Adrenal gland (tissue), 5 donors: ENCODE results near the gene EIF4G3.

ENCODE experiments used
- POLR2A ChIP-seq, 2 donors: fragments of 450-650 bp; IDR thresholded peaks; one replicate each; pipeline ENCODE4 v1.6.1; 2017; ENCODE audit warnings: antibody characterized with exemption in 2 of 2, mild to moderate bottlenecking in 2 of 2, moderate library complexity in 1 of 2
- TF ChIP-seq, protein P1 (sequence below), 6 experiments: fragments of 450-650 bp in 4 of 6; fragments of 200-600 bp in 2 of 6; sonication (generic) in 1 of 6; IDR thresholded peaks; 1 replicate in 5 of 6; 2 replicates in 1 of 6; pipeline versions ENCODE4 v1.5.1 to v1.8.0; 2016 to 2021; ENCODE audit warnings: antibody characterized with exemption in 6 of 6, mild to moderate bottlenecking in 2 of 6, moderate library complexity in 1 of 6
- donor health status: DM: no; HTN: no; CAD: no.

DNA sequence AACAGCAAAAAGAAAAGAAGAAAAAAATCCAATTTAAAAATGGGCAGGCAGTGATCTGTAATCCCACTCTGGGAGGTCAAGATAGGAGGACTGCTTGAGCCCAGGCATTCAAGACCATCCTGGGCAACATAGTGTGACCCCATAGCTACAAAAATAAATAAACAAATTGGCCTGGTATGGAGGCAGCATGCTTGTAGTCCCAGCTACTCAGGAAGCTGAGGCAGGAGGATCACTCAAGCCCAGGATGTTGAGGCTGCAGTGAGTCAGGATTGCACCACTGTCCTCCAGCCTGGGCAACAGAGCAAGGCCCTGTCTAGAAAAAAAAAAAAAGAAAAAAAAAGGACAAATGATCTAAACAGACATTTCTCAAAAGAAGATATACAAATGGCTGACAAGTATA, 99.6 kb downstream of the EIF4G3 start:
- TF ChIP-seq, protein P1, sequence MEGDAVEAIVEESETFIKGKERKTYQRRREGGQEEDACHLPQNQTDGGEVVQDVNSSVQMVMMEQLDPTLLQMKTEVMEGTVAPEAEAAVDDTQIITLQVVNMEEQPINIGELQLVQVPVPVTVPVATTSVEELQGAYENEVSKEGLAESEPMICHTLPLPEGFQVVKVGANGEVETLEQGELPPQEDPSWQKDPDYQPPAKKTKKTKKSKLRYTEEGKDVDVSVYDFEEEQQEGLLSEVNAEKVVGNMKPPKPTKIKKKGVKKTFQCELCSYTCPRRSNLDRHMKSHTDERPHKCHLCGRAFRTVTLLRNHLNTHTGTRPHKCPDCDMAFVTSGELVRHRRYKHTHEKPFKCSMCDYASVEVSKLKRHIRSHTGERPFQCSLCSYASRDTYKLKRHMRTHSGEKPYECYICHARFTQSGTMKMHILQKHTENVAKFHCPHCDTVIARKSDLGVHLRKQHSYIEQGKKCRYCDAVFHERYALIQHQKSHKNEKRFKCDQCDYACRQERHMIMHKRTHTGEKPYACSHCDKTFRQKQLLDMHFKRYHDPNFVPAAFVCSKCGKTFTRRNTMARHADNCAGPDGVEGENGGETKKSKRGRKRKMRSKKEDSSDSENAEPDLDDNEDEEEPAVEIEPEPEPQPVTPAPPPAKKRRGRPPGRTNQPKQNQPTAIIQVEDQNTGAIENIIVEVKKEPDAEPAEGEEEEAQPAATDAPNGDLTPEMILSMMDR (IDR thresholded peaks at IDR 0.05): no peak
- no peak for TF ChIP-seq POLR2A (IDR thresholded peaks at IDR 0.05)
